ENCODE measurements around the gene RHBDL1.

RHBDL1 gene

DNA sequence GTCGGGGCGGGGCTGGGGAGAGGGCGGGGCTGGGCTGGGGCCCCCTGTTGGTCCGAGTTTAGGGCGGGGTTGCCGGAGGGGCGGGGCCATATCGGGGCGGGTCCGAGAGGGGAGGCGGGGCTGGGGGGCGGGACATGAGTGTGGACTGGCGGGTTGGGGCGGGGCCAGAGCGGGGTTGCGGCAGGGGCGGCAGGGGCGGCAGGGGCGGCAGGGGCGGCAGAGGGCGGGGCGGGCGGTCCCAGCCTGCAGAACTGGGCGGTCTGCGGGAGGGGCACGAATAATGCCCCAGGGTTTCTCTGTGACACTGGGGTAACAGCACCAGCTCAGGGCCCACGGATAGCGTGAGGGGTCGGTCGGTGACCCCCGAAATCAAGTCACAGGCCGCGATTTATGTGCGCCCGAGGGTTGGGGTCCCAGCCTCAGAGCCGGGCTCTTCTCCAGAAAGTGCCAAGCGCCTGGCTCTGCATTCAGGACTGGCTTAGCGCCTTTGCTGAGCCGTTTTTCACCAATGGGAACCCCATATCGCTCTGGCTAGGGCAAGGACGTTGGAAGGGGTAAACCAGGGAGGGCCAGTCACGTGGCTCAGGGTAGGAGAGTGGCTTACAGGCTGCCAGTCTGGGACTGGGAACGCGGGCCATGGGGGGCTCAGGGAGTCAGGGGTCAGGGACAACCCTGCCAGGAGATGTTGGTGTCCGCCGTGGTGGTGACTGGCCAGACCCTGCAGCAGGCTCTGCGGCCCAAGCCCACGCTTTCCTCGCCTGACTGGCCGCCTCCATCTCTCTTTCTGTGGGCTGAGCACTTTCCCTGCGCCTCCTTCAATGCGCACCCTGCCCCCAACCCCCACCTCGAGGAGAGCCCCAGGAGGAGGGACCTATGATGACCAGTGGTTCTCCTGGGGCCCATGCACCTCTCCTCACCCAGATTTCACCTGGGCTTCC lies 38.1 kb upstream of the RHBDL1 start:
- DNase-seq, result peak; percentile 96

DNA sequence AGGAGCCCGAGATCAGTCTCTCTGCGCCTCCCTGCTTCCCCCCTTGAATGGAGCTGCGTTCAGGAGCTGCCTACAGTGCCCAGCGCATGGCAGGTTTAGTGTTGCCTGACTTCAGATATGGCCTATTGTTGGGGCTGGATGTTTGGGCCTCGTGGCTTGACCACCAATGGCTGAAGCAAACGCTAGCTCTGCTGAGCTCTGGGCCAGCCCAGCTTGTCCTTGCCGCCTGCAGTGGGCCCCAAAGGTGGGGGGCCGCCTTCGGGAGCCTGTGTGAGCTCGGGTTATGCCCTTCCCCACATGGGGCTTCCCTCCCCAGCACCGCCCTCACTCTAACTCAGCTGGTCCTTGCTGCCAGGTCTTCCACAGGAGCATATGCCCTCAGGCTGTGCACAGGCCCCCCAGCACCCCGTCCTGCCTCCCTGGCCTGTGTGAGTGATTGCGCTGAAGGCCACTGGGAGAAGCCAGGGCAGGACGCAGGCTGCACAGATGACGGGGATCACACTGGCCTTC lies 37.4 kb upstream of the RHBDL1 start:
- no peak for DNase-seq

DNA sequence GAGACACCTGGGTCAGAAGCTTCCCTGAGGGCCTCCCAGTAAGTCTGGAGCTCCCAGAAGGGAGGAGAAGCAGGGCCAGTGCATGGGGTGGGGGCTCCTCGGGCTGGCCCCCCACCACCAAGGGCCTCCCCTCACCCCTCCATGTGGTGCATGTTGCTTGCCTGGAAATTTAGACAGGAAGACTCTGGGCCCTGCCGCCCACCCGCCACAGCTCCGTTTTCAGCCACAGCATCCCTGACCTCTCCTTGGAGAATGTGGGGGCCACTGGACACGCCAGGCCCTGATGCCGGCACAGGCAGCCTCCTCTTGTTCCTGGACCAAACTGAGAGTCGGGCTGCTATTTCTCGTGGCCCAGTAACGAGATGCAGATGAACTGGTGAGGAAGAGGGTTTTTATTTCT lies 36.6 kb upstream of the RHBDL1 start:
- DNase-seq, result no peak

DNA sequence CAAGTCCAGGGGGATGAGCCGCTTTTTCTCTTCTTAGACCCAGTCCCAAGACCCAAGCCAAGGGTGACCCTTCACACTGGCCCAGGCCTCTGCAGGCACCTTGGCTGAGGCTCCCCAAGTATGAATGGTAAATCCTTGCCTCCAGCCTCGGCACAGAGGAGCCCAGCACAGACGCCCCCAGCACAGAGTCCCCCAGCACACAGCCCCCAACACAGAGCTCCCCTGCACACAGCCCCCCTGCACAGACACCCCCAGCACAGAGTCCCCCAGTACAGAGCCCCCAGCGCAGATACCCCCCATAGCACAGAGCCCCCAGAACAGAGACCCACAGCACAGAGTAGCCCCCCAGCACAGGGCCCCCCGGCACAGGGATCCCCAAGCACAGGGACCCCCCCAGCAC lies 34.9 kb upstream of the RHBDL1 start:
- DNase-seq, result no peak

DNA sequence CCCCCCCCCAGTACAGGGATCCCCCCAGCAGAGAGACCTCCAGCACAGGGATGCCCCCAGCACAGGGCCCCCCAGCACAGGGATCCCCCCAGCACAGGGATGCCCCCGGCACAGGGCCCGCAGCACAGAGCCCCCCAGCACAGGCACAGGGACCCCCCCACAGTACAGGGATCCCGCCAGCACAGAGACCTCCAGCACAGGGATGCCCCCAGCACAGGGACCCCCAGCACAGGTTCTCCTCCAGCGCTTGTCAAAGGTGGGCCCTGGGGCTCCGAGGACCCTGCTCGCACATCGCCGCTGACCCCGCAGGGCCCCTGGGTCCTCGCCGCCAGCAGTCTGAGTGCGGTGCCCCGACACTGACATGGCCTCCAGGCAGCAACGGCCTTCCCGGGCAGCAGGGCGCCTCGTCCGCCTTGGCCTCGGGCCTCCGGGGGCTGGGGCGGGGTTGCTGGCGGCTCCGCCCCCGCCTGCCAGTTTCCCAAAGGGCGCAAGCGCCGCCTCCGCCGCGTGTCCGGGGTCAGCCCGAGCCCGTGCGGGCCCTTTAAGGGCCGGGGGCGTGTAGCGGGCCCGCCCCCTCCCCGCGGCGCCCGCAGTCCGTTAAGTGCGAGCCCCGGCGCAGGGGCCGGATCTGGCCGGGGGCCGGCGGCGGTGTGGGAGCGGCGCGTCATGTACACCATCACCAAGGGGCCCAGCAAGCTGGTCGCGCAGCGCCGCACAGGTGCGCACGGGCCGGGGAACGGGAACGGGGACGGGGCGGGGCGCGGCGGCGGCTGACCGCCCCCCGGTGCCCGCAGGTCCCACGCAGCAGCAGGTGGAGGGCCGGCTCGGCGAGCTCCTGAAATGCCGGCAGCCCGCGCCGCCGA lies 33.9 kb upstream of the RHBDL1 start, which contains the start of gene MCRIP2:
TSS of gene MCRIP2 (plus strand) at position 503 of the 863 bp plus-strand sequence. CDS start at position 667, 164 bp downstream.
- peak; percentile 92 for DNase-seq

DNA sequence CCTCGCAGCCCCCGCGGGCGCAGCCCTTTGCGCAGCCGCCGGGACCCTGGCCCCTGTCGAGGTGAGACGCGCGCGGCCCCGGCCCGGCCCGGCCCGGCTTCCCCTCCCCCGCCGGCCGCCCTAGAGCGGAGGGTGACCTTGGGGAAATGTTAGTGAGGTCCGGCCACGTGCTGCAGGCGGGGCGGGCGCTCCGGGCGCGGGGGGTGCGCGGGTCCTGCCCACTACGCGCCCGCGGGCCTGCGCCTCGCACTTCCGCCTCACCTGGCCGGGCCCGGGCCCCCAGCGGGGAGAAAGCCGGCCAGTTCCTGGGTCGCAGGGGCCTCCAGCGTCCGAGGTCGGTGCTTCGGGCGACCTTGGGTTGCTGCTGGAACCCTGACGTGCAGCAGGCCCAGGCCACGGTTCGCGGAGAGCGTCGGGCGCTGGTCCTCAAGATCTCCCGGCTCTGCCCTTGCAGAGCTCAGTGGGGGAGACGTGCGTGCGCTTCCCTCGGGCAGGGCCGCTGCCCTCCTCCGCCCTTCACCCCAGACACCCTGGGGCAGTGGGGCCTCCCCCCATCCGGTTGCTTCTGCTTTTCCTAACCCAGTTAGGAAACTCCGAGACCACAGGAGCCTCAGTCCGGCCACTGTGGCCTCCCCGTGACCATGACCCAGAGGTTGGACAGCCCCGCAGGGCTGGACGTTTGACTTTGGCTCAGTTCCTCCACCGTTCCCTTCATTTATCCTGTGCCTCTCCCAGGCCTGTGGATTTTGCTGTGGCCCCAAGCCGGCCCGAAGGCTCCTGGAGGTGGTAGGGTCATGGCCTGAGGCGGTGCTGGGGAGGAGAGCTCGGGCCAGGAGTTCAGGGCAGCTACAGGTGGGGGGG lies 33.1 kb upstream of the RHBDL1 start:
- DNase-seq, result peak; percentile 96

DNA sequence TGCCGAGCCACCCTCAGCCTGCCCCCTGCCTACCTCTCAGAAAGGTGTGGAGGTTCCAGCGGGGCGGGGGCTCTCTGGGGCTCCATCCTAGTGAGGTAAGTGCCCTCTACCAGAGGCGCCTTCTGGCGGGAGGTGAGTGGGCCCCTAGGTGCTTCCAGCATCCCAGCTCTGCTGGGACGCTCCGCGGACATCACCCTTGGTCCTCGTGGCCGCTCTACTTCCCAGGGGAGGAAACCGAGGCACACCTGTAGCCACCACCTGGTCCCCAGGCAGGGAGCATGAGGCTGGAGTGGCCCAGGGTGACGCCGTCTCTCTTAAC lies 32.5 kb upstream of the RHBDL1 start:
- no peak for DNase-seq

DNA sequence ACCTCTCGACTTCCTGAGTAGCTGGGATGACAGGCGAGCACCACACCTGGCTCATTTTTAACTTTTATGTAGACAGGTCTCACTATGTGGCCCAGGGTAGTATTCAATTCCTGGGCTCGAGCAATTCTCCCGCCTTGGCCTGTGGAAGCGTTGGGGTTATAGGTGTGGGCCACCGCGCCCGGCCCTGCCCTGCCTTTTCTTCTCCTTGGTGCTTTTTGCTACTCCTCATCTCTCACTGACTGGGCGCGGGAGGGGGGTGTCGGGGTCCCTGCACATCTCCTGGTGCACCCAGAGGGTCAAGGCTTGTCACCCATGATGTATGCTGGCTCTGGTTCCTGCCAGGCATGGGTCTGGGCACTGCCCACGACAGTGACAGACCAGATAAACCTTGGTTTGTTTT lies 30.9 kb upstream of the RHBDL1 start:
- DNase-seq, result no peak

DNA sequence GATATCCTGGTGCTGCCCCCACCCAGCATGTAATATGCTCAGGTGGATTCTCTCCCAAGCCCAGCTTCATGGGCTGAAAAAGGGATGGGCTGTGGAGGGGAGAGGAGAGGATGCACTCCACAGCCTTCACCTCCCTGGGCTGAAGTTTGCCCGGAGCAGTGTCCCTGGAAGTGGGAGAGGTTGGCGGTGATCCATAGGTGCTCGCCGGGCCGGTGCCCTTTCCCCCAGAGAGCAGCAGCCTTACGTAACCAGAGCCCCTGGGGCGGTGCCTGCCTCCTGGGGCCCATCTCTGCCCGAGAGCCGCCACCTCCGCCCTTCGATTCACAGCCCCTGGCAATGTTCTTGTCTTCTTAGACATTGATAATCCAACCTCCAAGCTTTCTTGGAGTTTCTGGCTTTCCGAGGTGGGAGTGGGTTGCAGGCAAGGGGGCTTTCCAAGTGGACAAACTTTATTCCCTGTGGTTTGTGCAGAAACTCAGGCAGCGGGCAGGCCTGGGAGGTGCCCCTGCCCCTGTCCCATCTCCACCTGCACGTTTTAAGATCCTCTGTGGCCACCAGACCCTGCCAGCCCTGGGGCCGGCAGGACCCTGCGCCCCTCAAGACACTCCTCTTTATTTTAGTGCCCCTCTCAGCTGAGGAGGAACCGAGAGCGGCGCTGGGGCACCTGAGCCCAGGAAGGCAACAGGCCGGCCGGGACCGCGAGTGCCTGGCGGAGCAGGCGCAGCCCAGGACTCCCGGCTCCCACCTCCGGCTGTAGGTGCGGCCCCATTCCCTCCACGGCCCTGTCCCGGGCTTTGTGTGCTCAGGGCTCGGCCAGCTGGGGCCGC lies 29.4 kb upstream of the RHBDL1 start:
- no peak for DNase-seq

DNA sequence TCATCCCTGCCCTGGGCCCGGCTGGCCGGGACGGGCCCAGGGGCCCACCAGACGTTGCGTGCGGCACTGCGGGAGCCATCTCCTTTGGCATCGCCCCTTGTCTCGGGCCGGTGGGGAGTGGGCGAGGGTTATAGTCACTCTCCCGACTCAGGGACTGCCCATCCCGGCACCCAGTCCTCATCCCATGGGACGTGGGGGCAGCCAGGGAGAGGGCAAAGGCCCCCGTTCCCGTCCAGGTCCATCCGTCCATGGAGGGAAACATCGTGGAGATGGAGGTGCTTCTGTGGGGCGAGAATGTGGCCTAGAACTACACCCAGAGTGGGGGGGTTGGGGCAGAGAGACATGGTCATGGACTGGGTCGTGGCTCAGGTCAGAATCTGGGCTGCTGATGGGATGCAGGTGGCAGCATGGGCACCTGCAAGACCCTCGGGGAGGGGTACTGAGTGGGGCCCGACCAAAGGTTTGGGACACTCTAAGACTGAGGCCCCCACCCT lies 28.7 kb upstream of the RHBDL1 start:
- DNase-seq, result no peak

DNA sequence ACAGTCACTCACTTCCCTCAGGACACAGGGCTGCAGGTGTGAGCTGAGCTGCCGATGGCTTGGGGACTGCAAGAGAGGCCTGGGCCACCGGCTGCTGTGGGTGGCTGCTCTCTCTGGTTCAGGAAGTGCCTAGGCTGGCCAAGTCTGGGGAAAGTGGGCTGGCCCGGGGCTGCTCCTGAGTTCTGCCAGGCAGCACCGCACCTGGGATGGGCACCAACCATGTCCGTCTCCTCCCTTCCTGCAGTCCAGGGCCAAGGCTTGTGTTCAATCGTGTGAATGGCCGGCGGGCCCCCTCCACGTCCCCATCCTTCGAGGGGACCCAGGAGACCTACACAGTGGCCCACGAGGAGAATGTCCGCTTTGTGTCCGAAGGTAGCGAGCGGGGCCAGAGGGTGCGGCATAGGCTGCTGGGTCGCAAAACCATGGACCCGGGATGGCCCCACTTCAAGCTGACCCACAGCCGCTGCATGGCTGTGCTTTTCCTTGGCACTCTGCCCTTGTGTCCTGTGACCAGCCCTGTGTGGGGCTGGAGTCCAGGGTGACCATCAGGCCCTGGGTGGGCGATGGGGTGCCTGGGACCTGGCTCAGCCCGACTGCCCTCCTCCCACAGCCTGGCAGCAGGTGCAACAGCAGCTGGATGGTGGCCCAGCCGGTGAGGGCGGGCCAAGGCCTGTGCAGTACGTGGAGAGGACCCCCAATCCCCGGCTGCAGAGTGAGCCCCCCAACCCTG lies 28.1 kb upstream of the RHBDL1 start:
- no peak for DNase-seq

DNA sequence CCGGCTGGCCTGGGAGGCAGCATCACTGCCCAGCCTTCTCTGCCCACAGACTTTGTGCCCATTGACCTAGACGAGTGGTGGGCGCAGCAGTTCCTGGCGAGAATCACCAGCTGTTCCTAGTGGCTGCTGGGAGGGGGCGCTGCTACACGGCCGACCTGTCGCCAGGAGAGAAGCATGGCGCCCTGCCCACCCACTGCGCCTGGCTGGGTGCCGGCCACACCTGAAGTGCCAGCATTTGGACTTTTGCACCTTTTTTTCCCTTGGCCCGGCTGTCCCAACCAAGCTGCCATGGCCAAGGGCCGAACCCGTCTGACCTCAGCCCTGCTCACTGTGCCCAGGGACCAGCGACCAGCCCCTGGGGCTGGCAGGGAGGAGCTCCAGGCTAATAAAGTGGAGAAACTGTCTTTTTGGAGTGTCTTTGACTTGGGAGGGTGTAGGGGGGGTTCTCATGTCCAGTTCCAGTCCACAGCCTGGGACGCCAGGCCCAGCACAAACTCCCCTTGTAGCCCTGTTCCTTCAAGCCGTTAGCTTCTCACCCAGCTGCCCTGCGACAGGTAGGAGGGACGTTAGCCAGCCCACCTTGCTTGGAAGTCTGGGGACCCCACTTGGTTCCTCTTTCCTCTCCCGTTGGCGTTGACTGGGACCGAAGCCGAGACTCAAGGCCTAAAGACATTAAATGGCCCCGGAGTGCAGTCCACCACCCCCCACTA lies 27.2 kb upstream of the RHBDL1 start:
- peak; percentile 40 for DNase-seq

DNA sequence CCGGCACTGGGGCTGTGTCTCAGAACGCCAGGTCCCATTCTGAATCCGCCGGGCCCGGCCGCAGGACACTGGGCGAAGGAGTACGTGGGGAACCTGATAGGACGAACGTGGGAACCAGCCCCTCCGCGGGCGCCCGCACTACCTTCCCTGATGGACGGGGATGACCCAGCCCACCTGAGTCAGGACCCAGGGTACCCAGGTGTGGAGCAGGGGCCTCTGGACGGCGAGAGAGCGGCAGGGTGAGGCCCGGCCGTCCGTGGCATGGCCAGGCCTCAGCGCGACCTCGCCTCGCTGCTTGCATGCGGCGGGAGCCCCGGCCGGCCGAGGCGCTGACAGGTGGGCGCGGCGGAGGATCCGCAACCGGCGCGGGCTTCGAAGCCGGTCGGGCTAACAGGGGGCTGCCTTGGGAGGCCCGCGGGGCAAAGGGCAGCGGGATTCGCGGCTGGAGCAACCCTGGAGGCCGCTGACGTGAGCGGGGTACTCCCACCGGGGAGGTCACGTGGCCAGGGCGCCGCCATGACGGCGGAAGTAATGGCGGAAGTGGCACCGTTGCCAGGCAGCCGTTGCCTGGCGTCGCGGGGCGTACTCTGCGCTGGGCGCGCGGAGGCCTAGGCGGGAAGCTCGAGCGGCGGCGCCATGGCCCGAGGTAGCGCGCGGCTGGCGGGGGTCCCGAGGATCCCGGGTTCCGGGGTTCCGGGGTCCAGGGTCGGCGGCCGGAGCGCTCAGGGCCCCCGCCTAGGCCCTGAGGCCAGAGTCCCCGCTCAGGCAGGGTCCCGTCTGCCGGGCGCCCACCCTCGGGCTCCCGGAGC lies 26.5 kb upstream of the RHBDL1 start, which contains the start of gene WDR90:
TSS of gene WDR90 (plus strand) at position 585 of the 809 bp plus-strand sequence. CDS start at position 637, 52 bp downstream.
- DNase-seq, result peak; percentile 96

DNA sequence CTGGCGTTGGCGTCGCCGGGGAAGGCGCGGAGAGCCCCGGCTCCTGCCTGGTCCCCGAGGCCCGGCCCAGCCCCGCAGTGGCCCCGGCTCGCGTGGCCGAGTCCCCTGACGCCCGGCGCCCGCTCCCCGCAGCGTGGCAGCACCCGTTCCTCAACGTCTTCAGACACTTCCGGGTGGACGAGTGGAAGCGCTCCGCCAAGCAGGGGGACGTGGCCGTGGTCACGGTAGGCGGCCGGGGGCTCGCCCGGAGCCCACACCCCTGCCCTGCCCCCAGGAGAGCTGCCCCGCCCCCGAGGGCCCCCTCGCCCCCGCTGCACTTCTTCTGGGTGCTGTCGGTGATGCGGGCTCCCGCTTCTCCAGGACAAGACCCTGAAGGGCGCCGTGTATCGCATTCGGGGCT lies 25.8 kb upstream of the RHBDL1 start:
- DNase-seq, result peak; percentile 21

DNA sequence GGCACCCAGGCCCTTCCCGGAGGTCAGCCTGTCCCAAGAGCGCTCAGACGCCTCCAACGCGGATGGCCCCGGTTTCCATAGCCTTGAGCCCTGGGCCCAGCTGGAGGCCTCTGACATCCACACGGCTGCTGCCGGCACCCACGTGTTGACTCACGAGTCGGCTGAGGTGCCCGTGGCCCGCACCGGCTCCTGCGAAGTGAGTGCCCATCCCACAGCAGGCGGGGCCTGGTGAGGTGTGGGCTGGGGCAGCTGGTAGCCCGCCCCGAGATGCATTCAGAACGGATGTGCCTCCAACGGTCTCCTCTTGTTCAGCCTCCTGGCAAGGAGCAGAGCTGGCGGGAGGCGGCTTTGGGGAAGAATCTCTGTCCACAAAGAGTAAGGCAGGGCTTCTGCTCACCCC lies 23.6 kb upstream of the RHBDL1 start:
- no peak for DNase-seq

DNA sequence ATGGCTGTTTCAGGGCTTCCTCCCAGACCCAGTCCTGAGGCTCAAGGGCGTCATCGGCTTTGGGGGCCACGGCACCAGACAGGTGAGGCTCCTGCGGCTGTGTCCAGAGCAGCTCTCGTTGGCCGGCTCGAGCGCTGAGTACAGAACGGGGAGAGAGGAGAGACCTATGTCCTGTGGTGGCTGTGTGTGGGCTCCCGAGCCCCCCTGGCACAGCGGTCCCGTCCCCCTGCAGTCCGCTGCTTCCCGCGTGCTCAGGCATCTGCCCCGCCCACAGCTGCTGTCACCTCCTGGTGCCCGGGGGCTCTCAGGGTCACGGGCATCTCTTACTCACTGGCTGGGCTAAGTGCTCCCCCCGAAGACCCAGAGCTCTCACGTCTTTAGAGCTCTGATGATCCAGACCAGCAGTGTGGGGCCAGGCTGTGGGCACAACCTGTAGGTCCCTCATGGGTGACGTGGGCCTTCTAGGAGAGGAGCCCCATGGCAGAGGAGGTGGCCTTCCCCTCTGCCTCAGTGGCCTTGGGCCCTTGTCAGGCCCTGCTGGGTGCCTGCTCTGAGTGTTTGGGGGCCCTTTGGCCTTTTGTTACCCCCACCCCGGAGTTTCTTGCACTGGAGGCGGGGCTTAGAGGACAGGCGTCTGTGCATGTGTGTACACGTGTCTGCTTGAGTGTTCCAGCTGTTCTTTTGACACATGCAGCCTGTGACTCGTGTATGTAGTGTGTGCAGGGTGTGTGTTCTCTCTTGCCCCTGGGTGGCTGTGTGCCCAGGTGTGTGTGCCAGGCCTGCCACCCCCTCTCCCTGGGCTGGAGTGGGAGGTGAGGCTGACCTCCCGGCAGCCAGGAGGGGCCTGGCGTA lies 22.8 kb upstream of the RHBDL1 start:
- DNase-seq, result no peak

DNA sequence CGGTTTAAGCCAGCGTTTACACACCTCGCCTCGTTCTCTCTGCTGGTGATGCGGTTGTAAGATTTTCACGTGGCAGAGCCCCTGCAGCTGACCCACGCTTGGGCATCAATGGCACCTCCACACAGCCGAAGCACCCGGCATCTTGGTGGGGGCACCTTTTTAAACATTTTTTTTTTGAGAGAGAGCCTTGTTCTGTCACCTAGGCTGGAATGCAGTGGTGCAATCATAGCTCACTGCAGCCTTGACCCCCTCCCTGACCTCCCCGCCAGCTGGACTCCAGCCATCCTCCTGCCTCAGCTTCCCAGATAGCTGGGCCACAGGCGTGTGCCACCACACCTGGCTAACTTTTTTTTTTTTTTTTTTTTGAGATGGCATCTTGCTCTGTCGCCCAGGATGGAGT lies 21.4 kb upstream of the RHBDL1 start:
- DNase-seq, result no peak

DNA sequence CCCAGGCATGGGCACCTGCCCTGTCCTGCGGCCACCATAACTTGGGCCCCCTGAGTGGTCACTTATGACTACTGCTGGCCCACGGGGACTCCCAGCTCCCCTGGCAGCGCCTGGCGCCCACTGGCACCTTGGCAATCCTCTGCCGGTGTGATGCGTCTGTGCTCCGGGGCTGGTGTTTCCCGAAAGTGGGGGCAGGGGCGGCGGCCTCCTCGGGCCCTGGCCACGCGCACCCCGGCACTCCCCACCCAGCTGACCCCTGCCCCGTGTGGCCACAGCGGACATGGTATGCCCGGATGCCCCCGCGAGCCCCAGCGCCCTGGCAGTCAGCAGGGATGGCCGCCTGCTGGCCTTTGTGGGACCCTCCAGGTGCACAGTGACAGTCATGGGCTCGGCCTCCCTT lies 18.0 kb upstream of the RHBDL1 start:
- no peak for DNase-seq

Measured in suppressor macrophage treated with lipopolysaccharide for 4 hours (primary cell).